HG02885 (cell line): Measurements from ENCODE around the gene RBM33.

Source experiments
- ATAC-seq: cut with Tn5 transposase; IDR thresholded peaks from one replicate; pipeline ENCODE4 v1.9.1; 2021; ENCODE audit warnings: mild to moderate bottlenecking; ENCODE audit not compliant: unreplicated experiment, poor library complexity

RBM33 gene

GRCh38 chr7:155789001-155789725 is 144.7 kb downstream of the RBM33 start:
- no peak for ATAC-seq

GRCh38 chr7:155790666-155791065 is 146.2 kb downstream of the RBM33 start:
- no peak for ATAC-seq

DNA sequence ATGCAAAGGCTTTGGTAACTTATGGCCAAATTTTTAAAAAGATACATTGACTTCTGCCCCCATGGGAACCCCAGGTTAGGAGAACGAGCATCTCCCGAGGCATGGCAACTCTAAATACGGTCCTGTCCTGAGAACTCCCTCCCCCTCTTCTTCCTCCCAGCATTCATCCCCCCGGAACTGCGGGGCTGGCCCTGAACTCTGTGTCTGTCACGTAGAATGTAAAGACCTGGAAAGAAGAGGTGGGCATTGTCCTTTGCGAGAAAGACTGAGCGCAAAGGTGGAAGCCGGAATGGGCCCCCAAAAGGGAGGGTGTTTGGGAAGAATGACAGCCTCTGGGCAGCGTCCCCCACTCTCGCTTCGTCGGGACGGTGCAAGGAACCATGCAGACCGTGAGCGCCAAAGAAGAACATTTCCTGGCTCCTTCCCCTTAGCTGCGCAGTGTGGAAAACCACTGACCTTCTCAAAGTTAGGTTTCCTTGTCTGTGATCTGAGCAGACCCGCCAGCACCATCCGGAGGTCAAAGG is 146.8 kb downstream of the RBM33 start:
- no peak for ATAC-seq

DNA sequence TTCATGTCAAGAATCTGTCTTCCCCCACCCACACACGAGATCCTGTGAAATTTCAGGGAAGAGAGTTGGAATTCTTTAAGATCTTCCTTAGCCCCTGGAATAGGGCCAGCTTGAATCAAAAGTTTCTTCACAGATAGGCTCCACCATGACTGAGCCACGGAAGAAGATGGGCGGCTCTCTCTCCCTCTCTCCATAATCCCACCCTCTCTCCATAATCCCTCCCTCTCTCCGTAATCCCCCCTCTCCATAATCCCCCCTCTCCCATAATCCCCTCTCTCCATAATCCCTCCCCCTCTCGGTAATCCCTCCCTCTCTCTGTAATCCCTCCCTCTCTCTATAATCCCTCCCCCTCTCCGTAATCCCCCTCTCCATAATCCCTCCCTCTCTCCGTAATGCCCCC is 147.4 kb downstream of the RBM33 start:
- ATAC-seq = no peak

DNA sequence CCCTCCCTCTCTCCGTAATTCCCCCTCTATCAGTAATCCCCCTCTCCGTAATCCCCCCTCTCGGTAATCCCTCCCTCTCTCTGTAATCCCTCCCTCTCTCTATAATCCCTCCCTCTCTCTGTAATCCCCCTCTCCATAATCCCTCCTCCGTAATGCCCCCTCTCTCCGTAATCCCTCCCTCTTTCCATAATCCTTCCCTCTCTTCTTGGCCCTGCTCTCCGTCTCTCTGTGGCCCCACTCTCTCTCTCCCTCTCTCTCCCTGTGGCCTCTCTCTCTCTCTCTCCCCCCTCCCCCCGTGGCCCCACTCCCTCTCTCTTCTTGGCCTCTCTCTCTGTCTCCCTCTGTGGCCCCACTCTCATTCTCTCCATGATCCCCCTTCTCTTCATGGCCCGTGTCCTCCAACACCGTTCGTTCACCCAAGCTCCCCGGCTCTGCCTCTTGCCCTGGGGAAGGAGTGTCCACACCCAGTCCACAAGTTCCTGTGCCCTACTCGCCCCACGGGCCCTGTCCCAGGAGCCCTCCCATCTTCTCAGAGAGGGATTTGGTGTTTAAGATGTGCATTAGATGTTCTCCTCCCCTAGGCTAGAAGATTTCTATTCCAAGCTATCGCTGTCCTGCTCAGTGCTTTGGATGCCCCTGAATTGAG is 148.0 kb downstream of the RBM33 start:
- no peak for ATAC-seq

DNA sequence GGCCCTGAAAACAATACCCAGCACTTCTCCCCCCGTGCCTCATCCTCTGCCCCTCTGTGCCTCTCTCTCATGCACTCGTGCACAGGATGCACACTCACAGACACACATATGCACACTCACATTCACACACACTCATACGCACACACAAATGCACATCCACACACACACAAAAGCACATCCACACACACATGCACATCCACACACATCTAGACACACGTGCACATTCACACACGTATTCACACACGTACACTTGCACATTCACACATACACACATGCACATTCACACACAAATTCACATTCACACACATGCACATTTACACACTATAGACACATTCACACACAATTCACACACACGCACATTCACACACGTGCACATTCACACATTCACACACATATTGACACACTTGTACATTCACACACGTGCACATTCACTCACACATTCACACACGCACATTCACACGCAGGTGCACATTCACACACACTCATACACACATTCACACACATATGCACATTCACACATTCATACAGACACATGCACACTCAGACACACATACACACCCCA is 148.6 kb downstream of the RBM33 start:
- ATAC-seq = no peak

- no peak for ATAC-seq
Observed at GRCh38 chr7:155793720-155794119, 149.3 kb downstream of the RBM33 start.

- no peak for ATAC-seq
Observed at GRCh38 chr7:155794196-155794595, 149.7 kb downstream of the RBM33 start.

- ATAC-seq = no peak
Observed at GRCh38 chr7:155795401-155795800, 150.9 kb downstream of the RBM33 start.

GRCh38 chr7:155795951-155796350 is 151.5 kb downstream of the RBM33 start:
- no peak for ATAC-seq

GRCh38 chr7:155796381-155797261 is 152.2 kb downstream of the RBM33 start:
- peak; percentile 83 for ATAC-seq

- ATAC-seq = peak; percentile 4
Observed at GRCh38 chr7:155797262-155798250, 153.1 kb downstream of the RBM33 start.

GRCh38 chr7:155798673-155799439 is 154.4 kb downstream of the RBM33 start:
- ATAC-seq = no peak

GRCh38 chr7:155799514-155799913 is 155.1 kb downstream of the RBM33 start:
- ATAC-seq = no peak

DNA sequence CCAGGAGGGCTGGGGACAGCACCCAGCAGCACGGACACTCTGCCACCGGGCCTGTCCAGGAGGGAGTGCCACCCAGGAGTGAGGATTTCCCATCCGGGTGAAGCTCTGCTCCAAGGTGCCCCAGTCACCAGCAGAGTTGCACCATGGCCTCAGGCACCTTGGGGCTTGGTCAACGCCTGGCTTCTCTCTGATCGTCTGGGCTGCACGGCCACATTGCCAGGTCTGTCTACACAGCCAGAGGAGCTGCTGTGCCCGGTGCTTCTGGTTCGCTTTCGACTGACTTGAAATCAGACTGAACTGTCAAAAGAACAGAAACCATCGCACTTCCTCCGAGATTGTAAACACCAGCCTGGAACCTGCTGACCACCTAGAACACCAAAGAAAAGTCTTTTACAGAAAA is 155.8 kb downstream of the RBM33 start:
- ATAC-seq = no peak

DNA sequence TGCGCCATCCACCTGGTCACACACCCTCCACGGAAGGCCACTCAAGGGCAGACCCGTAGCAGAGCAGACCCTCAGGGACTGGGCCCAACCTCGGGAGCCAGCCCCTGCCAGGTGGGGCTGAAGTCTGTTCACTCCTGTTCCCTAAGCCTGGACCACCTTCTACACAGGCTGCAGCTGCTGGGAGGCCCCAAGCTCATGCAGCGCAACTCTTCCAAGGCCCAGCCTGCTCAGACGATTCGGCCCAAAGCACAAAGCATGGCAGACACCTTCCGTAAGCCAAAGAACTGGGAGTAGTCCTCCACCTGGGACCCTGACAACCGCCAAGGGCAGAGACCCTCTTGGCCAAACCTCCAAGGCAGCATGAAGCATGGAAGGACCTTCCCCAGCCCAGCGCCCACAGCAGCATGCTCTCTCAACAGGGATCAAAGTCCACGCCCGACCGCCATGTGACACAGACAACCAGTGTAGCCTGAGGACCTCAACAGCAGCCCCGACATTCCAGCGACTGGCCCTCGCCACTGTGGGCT is 156.3 kb downstream of the RBM33 start:
- ATAC-seq = no peak

- ATAC-seq = no peak
Observed at GRCh38 chr7:155802291-155802690, 157.8 kb downstream of the RBM33 start.

GRCh38 chr7:155802906-155803417 is 158.5 kb downstream of the RBM33 start:
- ATAC-seq = no peak
